Esophagus squamous epithelium (tissue), 4 donors: ENCODE data around the gene ATP8A2.

Experiments
- POLR2A ChIP-seq, 4 donors: fragments of 450-650 bp; IDR thresholded peaks; one replicate each; pipeline ENCODE4 v1.6.1; 2017; ENCODE audit warnings: antibody characterized with exemption in 4 of 4, mild to moderate bottlenecking in 4 of 4, moderate library complexity in 3 of 4
- TF ChIP-seq, protein P1 (sequence below), 6 experiments: fragments of 450-650 bp in 4 of 6; fragments of 200-600 bp in 2 of 6; sonication (generic) in 2 of 6; IDR thresholded peaks; one replicate each; pipeline ENCODE4 v1.5.1; 2016 to 2019; ENCODE audit warnings: antibody characterized with exemption in 6 of 6, mild to moderate bottlenecking in 4 of 6, moderate library complexity in 4 of 6

DNA sequence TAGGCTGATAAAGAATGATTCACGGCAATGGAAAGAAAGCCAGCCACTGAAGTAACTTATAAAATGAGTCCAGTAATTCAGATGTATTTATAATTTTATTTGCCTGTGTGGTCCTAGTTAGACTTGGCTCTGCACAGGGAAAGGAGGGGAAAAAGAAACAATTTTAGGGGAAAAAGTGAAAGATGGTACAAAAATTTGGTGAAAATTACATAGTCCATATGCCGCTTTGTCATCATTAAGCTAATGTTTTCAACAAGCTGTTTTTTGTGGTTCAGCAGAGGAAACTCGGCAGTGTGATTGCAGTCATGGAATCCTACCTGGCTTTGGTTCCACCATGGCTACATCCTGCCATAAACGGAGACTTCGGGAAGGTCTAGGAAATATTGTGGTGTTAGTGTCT is 301.9 kb downstream of the ATP8A2 start:
- TF ChIP-seq, protein P1, sequence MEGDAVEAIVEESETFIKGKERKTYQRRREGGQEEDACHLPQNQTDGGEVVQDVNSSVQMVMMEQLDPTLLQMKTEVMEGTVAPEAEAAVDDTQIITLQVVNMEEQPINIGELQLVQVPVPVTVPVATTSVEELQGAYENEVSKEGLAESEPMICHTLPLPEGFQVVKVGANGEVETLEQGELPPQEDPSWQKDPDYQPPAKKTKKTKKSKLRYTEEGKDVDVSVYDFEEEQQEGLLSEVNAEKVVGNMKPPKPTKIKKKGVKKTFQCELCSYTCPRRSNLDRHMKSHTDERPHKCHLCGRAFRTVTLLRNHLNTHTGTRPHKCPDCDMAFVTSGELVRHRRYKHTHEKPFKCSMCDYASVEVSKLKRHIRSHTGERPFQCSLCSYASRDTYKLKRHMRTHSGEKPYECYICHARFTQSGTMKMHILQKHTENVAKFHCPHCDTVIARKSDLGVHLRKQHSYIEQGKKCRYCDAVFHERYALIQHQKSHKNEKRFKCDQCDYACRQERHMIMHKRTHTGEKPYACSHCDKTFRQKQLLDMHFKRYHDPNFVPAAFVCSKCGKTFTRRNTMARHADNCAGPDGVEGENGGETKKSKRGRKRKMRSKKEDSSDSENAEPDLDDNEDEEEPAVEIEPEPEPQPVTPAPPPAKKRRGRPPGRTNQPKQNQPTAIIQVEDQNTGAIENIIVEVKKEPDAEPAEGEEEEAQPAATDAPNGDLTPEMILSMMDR (IDR thresholded peaks at IDR 0.05) = no peak
- no peak for TF ChIP-seq POLR2A (IDR thresholded peaks at IDR 0.05)
